NB4 (cell line): ENCODE measurements around the gene POU4F2.

Experiments
- MYC ChIP-seq: IDR thresholded peaks from 2 replicates; pipeline ENCODE4 v1.6.1; 2011; ENCODE audit warnings: low read depth, low read length
- POLR2A ChIP-seq: IDR thresholded peaks from 2 replicates; pipeline ENCODE4 v1.6.1; 2011; ENCODE audit warnings: mild to moderate bottlenecking; ENCODE audit not compliant: insufficient read length; ENCODE audit errors: extremely low read depth
- TF ChIP-seq, protein P1 (sequence below): IDR thresholded peaks from one replicate; pipeline ENCODE4 v1.5.1; 2012; ENCODE audit warnings: low read depth, low read length
- TF ChIP-seq, protein P2 (sequence below): IDR thresholded peaks from 2 replicates; pipeline ENCODE4 v1.6.1; 2011; ENCODE audit warnings: low read depth, low read length

DNA sequence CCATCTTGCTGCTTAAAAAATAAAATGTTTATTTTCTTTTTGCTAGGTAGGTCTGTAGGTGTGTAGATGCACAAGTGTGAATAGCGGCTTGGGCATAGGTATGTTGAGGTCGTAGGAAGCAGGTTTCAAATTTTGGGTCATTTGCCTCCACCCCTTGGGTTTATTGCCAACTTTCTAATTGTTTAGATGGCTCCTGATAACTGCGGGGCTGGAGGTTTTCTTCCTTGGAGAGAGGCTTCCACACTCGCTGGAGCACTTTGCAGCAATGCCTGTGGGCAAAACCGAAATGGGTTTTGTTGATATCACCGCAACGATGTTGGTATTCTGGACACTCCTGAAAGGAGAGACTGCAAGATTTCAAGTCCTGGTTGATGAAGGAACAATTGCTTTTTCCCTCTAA, 3.9 kb upstream of the POU4F2 start:
- TF ChIP-seq, protein P1, sequence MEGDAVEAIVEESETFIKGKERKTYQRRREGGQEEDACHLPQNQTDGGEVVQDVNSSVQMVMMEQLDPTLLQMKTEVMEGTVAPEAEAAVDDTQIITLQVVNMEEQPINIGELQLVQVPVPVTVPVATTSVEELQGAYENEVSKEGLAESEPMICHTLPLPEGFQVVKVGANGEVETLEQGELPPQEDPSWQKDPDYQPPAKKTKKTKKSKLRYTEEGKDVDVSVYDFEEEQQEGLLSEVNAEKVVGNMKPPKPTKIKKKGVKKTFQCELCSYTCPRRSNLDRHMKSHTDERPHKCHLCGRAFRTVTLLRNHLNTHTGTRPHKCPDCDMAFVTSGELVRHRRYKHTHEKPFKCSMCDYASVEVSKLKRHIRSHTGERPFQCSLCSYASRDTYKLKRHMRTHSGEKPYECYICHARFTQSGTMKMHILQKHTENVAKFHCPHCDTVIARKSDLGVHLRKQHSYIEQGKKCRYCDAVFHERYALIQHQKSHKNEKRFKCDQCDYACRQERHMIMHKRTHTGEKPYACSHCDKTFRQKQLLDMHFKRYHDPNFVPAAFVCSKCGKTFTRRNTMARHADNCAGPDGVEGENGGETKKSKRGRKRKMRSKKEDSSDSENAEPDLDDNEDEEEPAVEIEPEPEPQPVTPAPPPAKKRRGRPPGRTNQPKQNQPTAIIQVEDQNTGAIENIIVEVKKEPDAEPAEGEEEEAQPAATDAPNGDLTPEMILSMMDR = no peak
- TF ChIP-seq POLR2A = no peak
- no peak for TF ChIP-seq MYC
- TF ChIP-seq, protein P2, sequence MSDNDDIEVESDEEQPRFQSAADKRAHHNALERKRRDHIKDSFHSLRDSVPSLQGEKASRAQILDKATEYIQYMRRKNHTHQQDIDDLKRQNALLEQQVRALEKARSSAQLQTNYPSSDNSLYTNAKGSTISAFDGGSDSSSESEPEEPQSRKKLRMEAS = no peak
